ENCODE data around the gene SS18L1.

GRCh38 chr20:62120990-62121775, 22.4 kb upstream of the SS18L1 start:
- TF ChIP-seq, protein P1, sequence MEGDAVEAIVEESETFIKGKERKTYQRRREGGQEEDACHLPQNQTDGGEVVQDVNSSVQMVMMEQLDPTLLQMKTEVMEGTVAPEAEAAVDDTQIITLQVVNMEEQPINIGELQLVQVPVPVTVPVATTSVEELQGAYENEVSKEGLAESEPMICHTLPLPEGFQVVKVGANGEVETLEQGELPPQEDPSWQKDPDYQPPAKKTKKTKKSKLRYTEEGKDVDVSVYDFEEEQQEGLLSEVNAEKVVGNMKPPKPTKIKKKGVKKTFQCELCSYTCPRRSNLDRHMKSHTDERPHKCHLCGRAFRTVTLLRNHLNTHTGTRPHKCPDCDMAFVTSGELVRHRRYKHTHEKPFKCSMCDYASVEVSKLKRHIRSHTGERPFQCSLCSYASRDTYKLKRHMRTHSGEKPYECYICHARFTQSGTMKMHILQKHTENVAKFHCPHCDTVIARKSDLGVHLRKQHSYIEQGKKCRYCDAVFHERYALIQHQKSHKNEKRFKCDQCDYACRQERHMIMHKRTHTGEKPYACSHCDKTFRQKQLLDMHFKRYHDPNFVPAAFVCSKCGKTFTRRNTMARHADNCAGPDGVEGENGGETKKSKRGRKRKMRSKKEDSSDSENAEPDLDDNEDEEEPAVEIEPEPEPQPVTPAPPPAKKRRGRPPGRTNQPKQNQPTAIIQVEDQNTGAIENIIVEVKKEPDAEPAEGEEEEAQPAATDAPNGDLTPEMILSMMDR (IDR thresholded peaks at IDR 0.05), result no peak
- TF ChIP-seq POLR2A (IDR thresholded peaks at IDR 0.05), result peak; percentile 37 to 81
